Progenitor cell of endocrine pancreas (in vitro differentiated cells): ENCODE results near the gene DNAH17. TPM values are rescaled to one million over a fixed set of nuclear protein-coding genes. Genes with fewer than 3 reads are reported as not detected.
"Not testable (repeated sequence)": the region's sequence is repeated elsewhere in the genome, so short reads cannot be mapped to it uniquely, and the experiment has no call there.

ENCODE experiments used
- DNase-seq: peaks from one replicate; pipeline ENCODE4 v3.0.0; 2021; ENCODE audit warnings: low spot score; ENCODE audit not compliant: unreplicated experiment
- H3K27ac Mint-ChIP-seq: 2 replicates; pipeline ENCODE4 v1.8.0; 2021; ENCODE audit warnings: mild to moderate bottlenecking, moderate library complexity, mixed read lengths
- H3K27me3 Mint-ChIP-seq: 2 replicates; pipeline ENCODE4 v1.8.0; 2021; ENCODE audit warnings: mixed read lengths
- H3K36me3 Mint-ChIP-seq: 2 replicates; pipeline ENCODE4 v1.8.0; 2022; ENCODE audit warnings: mixed read lengths; ENCODE audit not compliant: insufficient read depth
- H3K4me1 Mint-ChIP-seq: 2 replicates; pipeline ENCODE4 v1.8.0; 2021; ENCODE audit warnings: low read depth, mixed read lengths
- H3K4me3 Mint-ChIP-seq: 2 replicates; pipeline ENCODE4 v1.8.0; 2021; ENCODE audit warnings: low read depth, mild to moderate bottlenecking, moderate library complexity, mixed read lengths
- H3K9me3 Mint-ChIP-seq: 2 replicates; pipeline ENCODE4 v1.8.0; 2021; ENCODE audit warnings: low read depth, mixed read lengths
- CTCF ChIP-seq: fragments of 200-600 bp; sonication (generic); IDR thresholded peaks from one replicate; pipeline ENCODE4 v1.5.0; 2021; ENCODE audit warnings: antibody characterized with exemption, mild to moderate bottlenecking; ENCODE audit not compliant: unreplicated experiment
- total RNA-seq: library from RNA; stranded (reverse); gene quantifications from 2 replicates; pipeline ENCODE4 v1.2.1, GENCODE V29; 2021

Gene DNAH17
- total RNA-seq, 1 donor from 2014 or later: not detected

- H3K9me3 Mint-ChIP-seq: no peaks in the 10 kb centered on the region
- H3K36me3 Mint-ChIP-seq: no peaks in the 10 kb centered on the region
Observed at GRCh38 chr17:78471635-78472034, 105.6 kb downstream of the DNAH17 start.

GRCh38 chr17:78469443-78469842 is 107.8 kb downstream of the DNAH17 start:
- Mint-ChIP-seq H3K4me1 (peaks cover 13% of the 10 kb centered on the region), H3K4me3 (no peak overlapping the region), H3K36me3 (no peaks in the 10 kb centered on the region), H3K27ac (no peak overlapping the region), H3K9me3 (no peaks in the 10 kb centered on the region), H3K27me3 (no peaks in the 10 kb centered on the region)
- no peak for TF ChIP-seq CTCF
- no peak for DNase-seq

More at GRCh38 chr17:78471635-78472034, 105.6 kb downstream of the DNAH17 start:
- TF ChIP-seq CTCF: no peak
- Mint-ChIP-seq H3K27me3 (peaks cover 2% of the 10 kb centered on the region), H3K27ac (no peak overlapping the region), H3K4me3 (no peak overlapping the region), H3K4me1 (peaks cover 21% of the 10 kb centered on the region)
- no peak for DNase-seq

- no peak for DNase-seq
- peaks cover 5% of the 10 kb centered on the region for H3K4me1 Mint-ChIP-seq
- H3K36me3 Mint-ChIP-seq: no peaks in the 10 kb centered on the region
- no peaks in the 10 kb centered on the region for H3K27me3 Mint-ChIP-seq
- H3K27ac Mint-ChIP-seq: no peak overlapping the region
- no peaks in the 10 kb centered on the region for H3K9me3 Mint-ChIP-seq
- no peak overlapping the region for H3K4me3 Mint-ChIP-seq
- TF ChIP-seq CTCF: no peak
Observed at GRCh38 chr17:78468366-78468765, 108.8 kb downstream of the DNAH17 start.

- H3K27me3 Mint-ChIP-seq: no peaks in the 10 kb centered on the region
- no peak overlapping the region for H3K27ac Mint-ChIP-seq
- H3K36me3 Mint-ChIP-seq: no peaks in the 10 kb centered on the region
- H3K4me3 Mint-ChIP-seq: no peak overlapping the region
- no peaks in the 10 kb centered on the region for H3K4me1 Mint-ChIP-seq
- no peak for TF ChIP-seq CTCF
- no peak for DNase-seq
- no peaks in the 10 kb centered on the region for H3K9me3 Mint-ChIP-seq
Observed at GRCh38 chr17:78466786-78467715, 110.1 kb downstream of the DNAH17 start.

- H3K27ac Mint-ChIP-seq, H3K4me1 Mint-ChIP-seq, H3K9me3 Mint-ChIP-seq, H3K4me3 Mint-ChIP-seq, DNase-seq, H3K27me3 Mint-ChIP-seq, H3K36me3 Mint-ChIP-seq: not testable (repeated sequence)
Observed at GRCh38 chr17:78466109-78466785, 110.9 kb downstream of the DNAH17 start.
